C4-2B (cell line): ENCODE measurements around the gene ANKRD53.

Experiments
- H3K27ac ChIP-seq: fragments of 450-650 bp; 2 replicates; pipeline ENCODE4 v1.5.1; 2017
- ZFX ChIP-seq: fragments of 450-650 bp; IDR thresholded peaks from 2 replicates; pipeline ENCODE4 v1.6.1; 2017
- TF ChIP-seq, protein P1 (sequence below): fragments of 450-650 bp; conservative IDR thresholded peaks from 2 replicates; pipeline ENCODE4 v1.5.1; 2017; ENCODE audit warnings: mild to moderate bottlenecking

The ANKRD53 gene

DNA sequence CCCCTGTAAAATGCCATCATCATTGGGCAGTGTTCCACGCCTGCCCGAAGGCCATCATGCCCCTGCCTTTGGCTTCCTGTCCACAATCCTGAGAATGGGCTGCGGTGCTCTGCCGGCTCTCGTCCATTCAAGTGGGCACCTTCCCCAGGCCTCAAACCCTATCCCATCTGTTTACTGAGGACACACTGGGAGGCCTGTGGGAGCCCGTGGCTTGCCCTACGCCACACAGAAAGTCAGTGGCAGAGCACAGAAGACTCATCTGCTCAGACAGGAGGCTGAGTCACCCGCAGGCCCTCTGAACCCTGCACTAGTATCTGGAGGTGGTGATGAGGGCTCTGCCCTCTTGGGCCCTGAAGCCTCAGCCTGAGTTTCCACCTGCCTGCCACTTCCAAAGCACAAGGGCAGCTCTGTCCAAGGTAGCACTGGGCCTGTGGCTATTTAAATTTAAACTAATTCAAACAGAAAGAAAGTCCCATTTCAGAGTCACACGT, 19.1 kb upstream of the ANKRD53 start:
- TF ChIP-seq ZFX = no peak
- TF ChIP-seq, protein P1, sequence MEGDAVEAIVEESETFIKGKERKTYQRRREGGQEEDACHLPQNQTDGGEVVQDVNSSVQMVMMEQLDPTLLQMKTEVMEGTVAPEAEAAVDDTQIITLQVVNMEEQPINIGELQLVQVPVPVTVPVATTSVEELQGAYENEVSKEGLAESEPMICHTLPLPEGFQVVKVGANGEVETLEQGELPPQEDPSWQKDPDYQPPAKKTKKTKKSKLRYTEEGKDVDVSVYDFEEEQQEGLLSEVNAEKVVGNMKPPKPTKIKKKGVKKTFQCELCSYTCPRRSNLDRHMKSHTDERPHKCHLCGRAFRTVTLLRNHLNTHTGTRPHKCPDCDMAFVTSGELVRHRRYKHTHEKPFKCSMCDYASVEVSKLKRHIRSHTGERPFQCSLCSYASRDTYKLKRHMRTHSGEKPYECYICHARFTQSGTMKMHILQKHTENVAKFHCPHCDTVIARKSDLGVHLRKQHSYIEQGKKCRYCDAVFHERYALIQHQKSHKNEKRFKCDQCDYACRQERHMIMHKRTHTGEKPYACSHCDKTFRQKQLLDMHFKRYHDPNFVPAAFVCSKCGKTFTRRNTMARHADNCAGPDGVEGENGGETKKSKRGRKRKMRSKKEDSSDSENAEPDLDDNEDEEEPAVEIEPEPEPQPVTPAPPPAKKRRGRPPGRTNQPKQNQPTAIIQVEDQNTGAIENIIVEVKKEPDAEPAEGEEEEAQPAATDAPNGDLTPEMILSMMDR = no peak

GRCh38 chr2:70959851-70960832, 18.3 kb upstream of the ANKRD53 start:
- no peak overlapping the region for H3K27ac ChIP-seq
- TF ChIP-seq, protein P1 = no peak; the same call in 1 of the 2 replicates
- TF ChIP-seq ZFX = no peak

More for the DNA sequence above, 19.1 kb upstream of the ANKRD53 start:
- H3K27ac ChIP-seq = no peak overlapping the region

- no peak overlapping the region for H3K27ac ChIP-seq
- TF ChIP-seq ZFX = no peak
- TF ChIP-seq, protein P1 = no peak
Measured at GRCh38 chr2:70960833-70961647, 17.4 kb upstream of the ANKRD53 start.

- TF ChIP-seq, protein P1 = no peak
- no peak for TF ChIP-seq ZFX
- no peak overlapping the region for H3K27ac ChIP-seq
Measured at GRCh38 chr2:70961648-70961994, 16.8 kb upstream of the ANKRD53 start.

GRCh38 chr2:70962211-70962884, 16.1 kb upstream of the ANKRD53 start:
- TF ChIP-seq, protein P1 = no peak
- no peak for TF ChIP-seq ZFX

GRCh38 chr2:70962885-70963878, 15.2 kb upstream of the ANKRD53 start:
- no peak for TF ChIP-seq ZFX
- TF ChIP-seq, protein P1 = no peak
- no peak overlapping the region for H3K27ac ChIP-seq

More at GRCh38 chr2:70962211-70962884, 16.1 kb upstream of the ANKRD53 start:
- H3K27ac ChIP-seq = no peak overlapping the region
